ENCODE measurements around the gene GRID1.

- TF ChIP-seq, protein P1, sequence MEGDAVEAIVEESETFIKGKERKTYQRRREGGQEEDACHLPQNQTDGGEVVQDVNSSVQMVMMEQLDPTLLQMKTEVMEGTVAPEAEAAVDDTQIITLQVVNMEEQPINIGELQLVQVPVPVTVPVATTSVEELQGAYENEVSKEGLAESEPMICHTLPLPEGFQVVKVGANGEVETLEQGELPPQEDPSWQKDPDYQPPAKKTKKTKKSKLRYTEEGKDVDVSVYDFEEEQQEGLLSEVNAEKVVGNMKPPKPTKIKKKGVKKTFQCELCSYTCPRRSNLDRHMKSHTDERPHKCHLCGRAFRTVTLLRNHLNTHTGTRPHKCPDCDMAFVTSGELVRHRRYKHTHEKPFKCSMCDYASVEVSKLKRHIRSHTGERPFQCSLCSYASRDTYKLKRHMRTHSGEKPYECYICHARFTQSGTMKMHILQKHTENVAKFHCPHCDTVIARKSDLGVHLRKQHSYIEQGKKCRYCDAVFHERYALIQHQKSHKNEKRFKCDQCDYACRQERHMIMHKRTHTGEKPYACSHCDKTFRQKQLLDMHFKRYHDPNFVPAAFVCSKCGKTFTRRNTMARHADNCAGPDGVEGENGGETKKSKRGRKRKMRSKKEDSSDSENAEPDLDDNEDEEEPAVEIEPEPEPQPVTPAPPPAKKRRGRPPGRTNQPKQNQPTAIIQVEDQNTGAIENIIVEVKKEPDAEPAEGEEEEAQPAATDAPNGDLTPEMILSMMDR (IDR thresholded peaks at IDR 0.05 in 2 of 3, conservative IDR thresholded peaks at IDR 0.05 in 1 of 3; ENCODE audit: borderline replicate concordance in 1 of 3, insufficient read depth in 1 of 3, low read depth in 2 of 3, low read length in 2 of 3): peak; percentile 62 to 92 (median 85)
- TF ChIP-seq EZH2phosphoT487 (IDR thresholded peaks at IDR 0.05; ENCODE audit: borderline replicate concordance) (no peak), YY1 (IDR thresholded peaks at IDR 0.05; ENCODE audit: extremely low read depth, insufficient replicate concordance, low read depth, low read length) (no peak), CBX3 (IDR thresholded peaks at IDR 0.05; ENCODE audit: low read depth) (no peak)
Measured at GRCh38 chr10:86139066-86139657, 227.4 kb downstream of the GRID1 start.

All from HCT116 (cell line).